Spinal cord (tissue), 10 donors: ENCODE measurements around the gene TMC1. TPM values are rescaled to one million over a fixed set of nuclear protein-coding genes. Genes with fewer than 3 reads are reported as not detected.

Experiments used
- DNase-seq, 6 donors: peaks; one replicate each; pipeline versions ENCODE4 v3.0.0 to v3.0.0-alpha.2; 2013 to 2015; ENCODE audit warnings: low spot score in 6 of 6, low read depth in 4 of 6
- H3K27ac ChIP-seq: one replicate; pipeline ENCODE4 v1.5.1; 2013; ENCODE audit warnings: low read depth, low read length, control low read depth
- H3K27me3 ChIP-seq: one replicate; pipeline ENCODE4 v1.6.1; 2013; ENCODE audit warnings: low read length; ENCODE audit not compliant: control insufficient read depth, insufficient read depth
- H3K36me3 ChIP-seq: one replicate; pipeline ENCODE4 v1.6.1; 2013; ENCODE audit warnings: low read length; ENCODE audit not compliant: control insufficient read depth, insufficient read depth
- H3K4me1 ChIP-seq: one replicate; pipeline ENCODE4 v1.6.1; 2013; ENCODE audit warnings: low read length; ENCODE audit not compliant: control insufficient read depth, insufficient read depth
- H3K4me3 ChIP-seq: one replicate; pipeline ENCODE4 v1.5.1; 2013; ENCODE audit warnings: low read depth, low read length, control low read depth
- H3K9me3 ChIP-seq: one replicate; pipeline ENCODE4 v1.6.1; 2013; ENCODE audit warnings: low read length; ENCODE audit not compliant: control insufficient read depth, insufficient read depth
- WGBS: methylation state at CpG from one replicate; pipeline ENCODE4 v1.1.5; 2013; ENCODE audit warnings: missing lambda C conversion rate; ENCODE audit not compliant: insufficient coverage; 5-methylcytosine and 5-hydroxymethylcytosine counted together
- polyA plus RNA-seq, 2 donors: library from polyadenylated mRNA; unstranded; fragments of 120-200 nt; gene quantifications; one replicate each; pipeline ENCODE4 v1.2.1, GENCODE V29; 2013; ENCODE audit not compliant: insufficient read length in 2 of 2
- total RNA-seq, 2 donors: library from RNA; depleted of rRNA in 1 of 2; stranded (reverse); fragments of 120-200 nt in 1 of 2; fragments of >200 nt in 1 of 2; gene quantifications; one replicate each; pipeline versions ENCODE4 v1.2.3 to v1.2.4, GENCODE V29; 2013 to 2014
- donor health status: healthy.

TMC1 gene
- total and polyA plus RNA-seq, 4 donors, result 0.39 to 2.0 (median 1.1) TPM

GRCh38 chr9:72597601-72598000 lies 76.2 kb downstream of the TMC1 start:
- H3K27me3 ChIP-seq, result no peaks in the 10 kb centered on the region
- H3K9me3 ChIP-seq, result no peaks in the 10 kb centered on the region
- no peak for DNase-seq
- H3K4me1 ChIP-seq, result no peaks in the 10 kb centered on the region
- no peaks in the 10 kb centered on the region for H3K36me3 ChIP-seq
- 72% methylated on average over 3 of the region's 3 CpGs for WGBS
- H3K4me3 ChIP-seq, result no peak overlapping the region
- H3K27ac ChIP-seq, result no peak overlapping the region

GRCh38 chr9:72598639-72599038 lies 77.2 kb downstream of the TMC1 start:
- DNase-seq, result no peak
- Histone ChIP-seq H3K4me3 (no peak overlapping the region), H3K9me3 (no peaks in the 10 kb centered on the region), H3K27ac (no peak overlapping the region), H3K27me3 (no peaks in the 10 kb centered on the region), H3K36me3 (no peaks in the 10 kb centered on the region), H3K4me1 (no peaks in the 10 kb centered on the region)
- no CpG with 5 or more reads among the region's 3 CpGs for WGBS

GRCh38 chr9:72599874-72600534 lies 78.6 kb downstream of the TMC1 start:
- Histone ChIP-seq H3K27ac (no peak overlapping the region), H3K4me1 (no peaks in the 10 kb centered on the region), H3K4me3 (no peak overlapping the region), H3K36me3 (no peaks in the 10 kb centered on the region), H3K9me3 (no peaks in the 10 kb centered on the region), H3K27me3 (no peaks in the 10 kb centered on the region)
- 63% methylated on average over 3 of the region's 5 CpGs for WGBS
- no peak for DNase-seq

GRCh38 chr9:72600671-72601070 lies 79.3 kb downstream of the TMC1 start:
- H3K27me3 ChIP-seq, result no peaks in the 10 kb centered on the region
- 100% methylated on average over 1 of the region's 3 CpGs for WGBS
- no peak for DNase-seq
- no peak overlapping the region for H3K4me3 ChIP-seq
- H3K27ac ChIP-seq, result no peak overlapping the region
- H3K9me3 ChIP-seq, result no peaks in the 10 kb centered on the region
- no peaks in the 10 kb centered on the region for H3K36me3 ChIP-seq
- no peaks in the 10 kb centered on the region for H3K4me1 ChIP-seq

- DNase-seq, result no peak
- no peaks in the 10 kb centered on the region for H3K36me3 ChIP-seq
- no peaks in the 10 kb centered on the region for H3K9me3 ChIP-seq
- H3K4me3 ChIP-seq, result no peak overlapping the region
- WGBS, result no CpG with 5 or more reads among the region's 2 CpGs
- no peak overlapping the region for H3K27ac ChIP-seq
- no peaks in the 10 kb centered on the region for H3K27me3 ChIP-seq
- no peaks in the 10 kb centered on the region for H3K4me1 ChIP-seq
These were observed 80.2 kb downstream of the TMC1 start for GRCh38 chr9:72601615-72602014.

- Histone ChIP-seq H3K27me3 (no peaks in the 10 kb centered on the region), H3K9me3 (no peaks in the 10 kb centered on the region), H3K4me3 (no peak overlapping the region), H3K4me1 (no peaks in the 10 kb centered on the region), H3K27ac (no peak overlapping the region), H3K36me3 (no peaks in the 10 kb centered on the region)
- DNase-seq, result no peak
- no CpG with 5 or more reads among the region's 1 CpG for whole genome bisulfite sequencing
These were observed 91.0 kb downstream of the TMC1 start for GRCh38 chr9:72612449-72612848.

- H3K4me3 ChIP-seq, result no peak overlapping the region
- no peaks in the 10 kb centered on the region for H3K4me1 ChIP-seq
- no peaks in the 10 kb centered on the region for H3K9me3 ChIP-seq
- H3K27ac ChIP-seq, result no peak overlapping the region
- H3K36me3 ChIP-seq, result no peaks in the 10 kb centered on the region
- no CpG with 5 or more reads among the region's 1 CpG for whole genome bisulfite sequencing
- H3K27me3 ChIP-seq, result no peaks in the 10 kb centered on the region
- no peak for DNase-seq
These were observed 92.7 kb downstream of the TMC1 start for GRCh38 chr9:72614067-72614466.

GRCh38 chr9:72615931-72616330 lies 94.5 kb downstream of the TMC1 start:
- 100% methylated on average over 1 of the region's 6 CpGs for WGBS
- Histone ChIP-seq H3K27me3 (no peaks in the 10 kb centered on the region), H3K9me3 (no peaks in the 10 kb centered on the region), H3K36me3 (no peaks in the 10 kb centered on the region), H3K27ac (no peak overlapping the region), H3K4me3 (no peak overlapping the region), H3K4me1 (no peaks in the 10 kb centered on the region)
- DNase-seq, result no peak

- DNase-seq, result peak in 2 of 6 donors; percentile 45 to 80
- Histone ChIP-seq H3K27me3 (no peaks in the 10 kb centered on the region), H3K4me3 (no peak overlapping the region), H3K4me1 (no peaks in the 10 kb centered on the region), H3K36me3 (no peaks in the 10 kb centered on the region), H3K27ac (no peak overlapping the region), H3K9me3 (no peaks in the 10 kb centered on the region)
- WGBS, result no CpG with 5 or more reads among the region's 2 CpGs
These were observed 97.4 kb downstream of the TMC1 start for GRCh38 chr9:72618811-72619210.

GRCh38 chr9:72622186-72622585 lies 100.8 kb downstream of the TMC1 start:
- WGBS, result 67% methylated on average over 1 of the region's 2 CpGs

More at GRCh38 chr9:72622186-72622585, 100.8 kb downstream of the TMC1 start:
- DNase-seq, result no peak
- Histone ChIP-seq H3K27ac (no peak overlapping the region), H3K36me3 (no peaks in the 10 kb centered on the region), H3K27me3 (no peaks in the 10 kb centered on the region), H3K4me1 (peaks cover 1% of the 10 kb centered on the region), H3K9me3 (no peaks in the 10 kb centered on the region), H3K4me3 (no peak overlapping the region)
